ENCODE results near the gene ZNF436.
"Not testable (repeated sequence)": the region's sequence is repeated elsewhere in the genome, so short reads cannot be mapped to it uniquely, and the experiment has no call there.

Gene ZNF436

GRCh38 chr1:23392125-23392855, 22.7 kb upstream of the ZNF436 start:
- no peak for DNase-seq

GRCh38 chr1:23389837-23390321, 20.2 kb upstream of the ZNF436 start:
- DNase-seq = peak; percentile 59

- DNase-seq = no peak
Measured at GRCh38 chr1:23387494-23387893, 17.9 kb upstream of the ZNF436 start.

GRCh38 chr1:23385119-23385621, 15.5 kb upstream of the ZNF436 start:
- no peak for DNase-seq

- peak; percentile 42 for DNase-seq
Measured at GRCh38 chr1:23384312-23385058, 14.8 kb upstream of the ZNF436 start.

GRCh38 chr1:23383577-23384311, 14.1 kb upstream of the ZNF436 start:
- peak; percentile 55 for DNase-seq

GRCh38 chr1:23381233-23381885, 11.7 kb upstream of the ZNF436 start:
- no peak for DNase-seq

GRCh38 chr1:23380719-23381118, 11.1 kb upstream of the ZNF436 start:
- no peak for DNase-seq

- DNase-seq = not testable (repeated sequence)
Measured at GRCh38 chr1:23380236-23380635, 10.6 kb upstream of the ZNF436 start.

- no peak for DNase-seq
Measured at GRCh38 chr1:23376890-23377811, 7.5 kb upstream of the ZNF436 start.

GRCh38 chr1:23374079-23374735, 4.6 kb upstream of the ZNF436 start:
- DNase-seq = not testable (repeated sequence)

- DNase-seq = no peak
Measured at GRCh38 chr1:23371987-23372880, 2.6 kb upstream of the ZNF436 start.

GRCh38 chr1:23370709-23371584, 1.3 kb upstream of the ZNF436 start:
- DNase-seq = no peak

- no peak for DNase-seq
Measured at GRCh38 chr1:23370330-23370708, 683 bp upstream of the ZNF436 start.

- DNase-seq = peak; percentile 96
Measured at GRCh38 chr1:23368562-23369334, 888 bp downstream of the ZNF436 start.

- peak; percentile 100 for DNase-seq
Measured at GRCh38 chr1:23367791-23368561, 1.7 kb downstream of the ZNF436 start.

GRCh38 chr1:23367451-23367790, 2.2 kb downstream of the ZNF436 start:
- peak; percentile 43 for DNase-seq
